SK-N-MC (cell line): ENCODE measurements around the gene S100B.

Source experiments
- EZH2 ChIP-seq: fragments of 200-600 bp; sonication (generic); IDR thresholded peaks from one replicate; pipeline ENCODE4 v1.6.1; 2017; ENCODE audit warnings: antibody characterized with exemption
- FOXP2 ChIP-seq: optimal IDR thresholded peaks from 2 replicates; pipeline ENCODE3; 2011; ENCODE audit warnings: mild to moderate bottlenecking, moderate library complexity; ENCODE audit not compliant: insufficient read depth; ENCODE audit errors: extremely low read length, control extremely low read depth
- POLR2AphosphoS5 ChIP-seq: IDR thresholded peaks from 2 replicates; pipeline ENCODE4 v1.6.1; 2012; ENCODE audit warnings: mild to moderate bottlenecking, low read depth, low read length, borderline replicate concordance

- TF ChIP-seq EZH2 = no peak
- TF ChIP-seq POLR2AphosphoS5 = no peak
- TF ChIP-seq FOXP2 = no peak
Measured at GRCh38 chr21:46624050-46624449, 19.2 kb upstream of the S100B start.
